GM12892 (cell line): ENCODE results near the gene NAA30.

Experiments used
- POLR2A ChIP-seq: IDR thresholded peaks from 2 replicates; pipeline ENCODE4 v1.6.1; 2011; ENCODE audit warnings: low read depth, low read length, control low read depth
- POLR2AphosphoS5 ChIP-seq: IDR thresholded peaks from 2 replicates; pipeline ENCODE4 v1.6.1; 2011; ENCODE audit warnings: low read depth, low read length, control low read depth

GRCh38 chr14:57402173-57402852 is 11.9 kb downstream of the NAA30 start:
- TF ChIP-seq POLR2A (no peak), POLR2AphosphoS5 (no peak)
